GM12878 (cell line): ENCODE results near the gene RACK1. TPM values are rescaled to one million over a fixed set of nuclear protein-coding genes. Genes with fewer than 3 reads are reported as not detected.

Source experiments
- ATAC-seq: fragments of 200-7000 bp; cut with Tn5 transposase; 3 replicates; pipeline ENCODE4 v1.9.1; 2020; ENCODE audit warnings: mild to moderate bottlenecking, moderate library complexity
- BruUV-seq: library from RNA; stranded (reverse); fragments of 400-500 nt; replicated peaks from 2 replicates; lab custom pipeline; 2021; lab: Mats Ljungman, UMichigan
- CTCF ChIA-PET: fragments of 300-600 bp; sonication (Branson Sonifier 250); formaldehyde crosslinking; extraction: SDS; loops from one replicate; lab custom pipeline; 2021; ENCODE audit warnings: inconsistent platforms; lab: Yijun Ruan, JAX
- POLR2A ChIA-PET: fragments of 350-600 bp; formaldehyde crosslinking; extraction: SDS; loops from one replicate; lab custom pipeline; 2021; ENCODE audit warnings: inconsistent platforms; lab: Charles Lee
- RAD21 ChIA-PET: fragments of 300-600 bp; sonication (Branson Sonifier 250); formaldehyde crosslinking; loops from one replicate; lab custom pipeline; 2023; ENCODE audit warnings: antibody characterized with exemption; ENCODE audit not compliant: unreplicated experiment; lab: Charles Lee
- SMC1A ChIA-PET: fragments of 300-600 bp; sonication (Branson Sonifier 250); formaldehyde crosslinking; loops from one replicate; lab custom pipeline; 2023; ENCODE audit not compliant: unreplicated experiment, uncharacterized antibody; lab: Charles Lee
- DNase-seq: peaks from one replicate; pipeline ENCODE4 v3.0.0-alpha.2; 2011; ENCODE audit warnings: low read depth, low spot score
- FAIRE-seq: peaks from 3 replicates; lab custom pipeline; 2011; peaks lifted over from hg19 to GRCh38; lab: Jason Lieb, UNC
- H2AFZ ChIP-seq: 2 replicates; pipeline ENCODE4 v1.6.0; 2011; ENCODE audit warnings: low read depth, low read length, control low read depth; ENCODE audit not compliant: control insufficient read depth
- H3K27ac ChIP-seq: 2 replicates; pipeline ENCODE4 v1.5.1; 2011; ENCODE audit warnings: control low read depth; ENCODE audit not compliant: control insufficient read depth, insufficient read depth
- H3K27me3 ChIP-seq, 2 experiments: replicated peaks in 1 of 2; 2 replicates each; pipeline versions ENCODE4 v1.6.0 to v1.6.1; 2011; ENCODE audit warnings: low read length in 1 of 2; ENCODE audit not compliant: control insufficient read depth in 2 of 2, insufficient read depth in 2 of 2
- H3K36me3 ChIP-seq, 2 experiments: 2 replicates each; pipeline ENCODE4 v1.5.1; 2011; ENCODE audit warnings: low read length in 1 of 2; ENCODE audit not compliant: control insufficient read depth in 2 of 2, insufficient read depth in 2 of 2
- H3K4me1 ChIP-seq: 2 replicates; pipeline ENCODE4 v1.6.1; 2011; ENCODE audit warnings: mild to moderate bottlenecking, low read length, moderate library complexity, mixed read lengths; ENCODE audit not compliant: control insufficient read depth, insufficient read depth
- H3K4me2 ChIP-seq: 2 replicates; pipeline ENCODE4 v1.6.0; 2011; ENCODE audit warnings: control low read depth; ENCODE audit not compliant: control insufficient read depth, insufficient read depth
- H3K4me3 ChIP-seq: fragments of 200-600 bp; sonication (generic); 2 replicates; pipeline ENCODE4 v1.5.1; 2016
- H3K79me2 ChIP-seq: 2 replicates; pipeline ENCODE4 v1.6.0; 2011; ENCODE audit warnings: low read length; ENCODE audit not compliant: control insufficient read depth, insufficient read depth
- H3K9ac ChIP-seq: 2 replicates; pipeline ENCODE4 v1.8.0; 2011; ENCODE audit warnings: low read length, control low read depth, mixed read lengths; ENCODE audit not compliant: control insufficient read depth, insufficient read depth
- H3K9me3 ChIP-seq: replicated peaks from 3 replicates; pipeline ENCODE4 v1.5.1; 2011; ENCODE audit warnings: mild to moderate bottlenecking, low read length; ENCODE audit not compliant: control insufficient read depth, insufficient read depth
- H4K20me1 ChIP-seq: 2 replicates; pipeline ENCODE4 v1.6.0; 2011; ENCODE audit not compliant: control insufficient read depth, insufficient read depth
- ASH2L ChIP-seq: fragments of 300-600, 200-600 bp; sonication (generic); IDR thresholded peaks from 2 replicates; pipeline ENCODE4 v1.6.1; 2017; ENCODE audit warnings: low read depth, mild to moderate bottlenecking, borderline replicate concordance
- BRCA1 ChIP-seq: IDR thresholded peaks from 2 replicates; pipeline ENCODE4 v1.6.1; 2011; ENCODE audit warnings: low read depth, low read length, improper control_type of control experiment
- E4F1 ChIP-seq: fragments of 450-650 bp; IDR thresholded peaks from 2 replicates; pipeline ENCODE4 v1.6.1; 2018; ENCODE audit warnings: borderline replicate concordance, mild to moderate bottlenecking; ENCODE audit not compliant: partially characterized antibody
- EED ChIP-seq: sonication (generic); IDR thresholded peaks from 2 replicates; pipeline ENCODE4 v1.6.1; 2016; ENCODE audit warnings: antibody characterized with exemption, low read depth
- IRF5 ChIP-seq: fragments of 450-650 bp; IDR thresholded peaks from 2 replicates; pipeline ENCODE4 v1.6.1; 2017; ENCODE audit warnings: borderline replicate concordance
- NFXL1 ChIP-seq: fragments of 450-650 bp; IDR thresholded peaks from 2 replicates; pipeline ENCODE4 v1.6.1; 2017; ENCODE audit warnings: antibody characterized with exemption, mild to moderate bottlenecking, borderline replicate concordance
- NKRF ChIP-seq: fragments of 450-650 bp; conservative IDR thresholded peaks from 2 replicates; pipeline ENCODE4 v1.6.1; 2017; ENCODE audit warnings: mild to moderate bottlenecking, moderate library complexity
- SIN3A ChIP-seq: IDR thresholded peaks from 2 replicates; pipeline ENCODE4 v1.6.1; 2012; ENCODE audit warnings: low read depth, low read length, improper control_type of control experiment
- TCF7 ChIP-seq: IDR thresholded peaks from 2 replicates; pipeline ENCODE4 v1.6.1; 2014; ENCODE audit warnings: antibody characterized with exemption, borderline replicate concordance
- ZBTB33 ChIP-seq: fragments of 450-650 bp; IDR thresholded peaks from 2 replicates; pipeline ENCODE4 v1.6.1; 2017; ENCODE audit warnings: mild to moderate bottlenecking
- WGBS: methylation state at CpG from one replicate; pipeline ENCODE4 v1.1.6; 2016; ENCODE audit warnings: low lambda C conversion rate; ENCODE audit not compliant: insufficient replicate concordance, insufficient coverage; ENCODE audit errors: missing lambda C conversion rate; 5-methylcytosine and 5-hydroxymethylcytosine counted together
- in situ Hi-C: fragments of 300-500 bp; cut with MboI; formaldehyde crosslinking; loops from 9 replicates; pipeline ENCODE4 v1.14.3; 2018; ENCODE audit warnings: mixed read lengths
- intact Hi-C: fragments of 100-400 bp; cut with micrococcal nuclease; formaldehyde crosslinking; loops from one replicate; pipeline ENCODE4 v1.14.2; 2022; ENCODE audit not compliant: unreplicated experiment
- polyA plus RNA-seq, 11 experiments: library from polyadenylated mRNA; depleted of rRNA in 4 of 11; unstranded in 6 of 11; stranded (reverse) in 5 of 11; fragments of >200 nt; fragmentation: Nextera tagmentation in 4 of 11; fragmentation: Illumina TruSeq in 1 of 11; extraction: Ambion mirVana in 4 of 11; extraction: Trizol in 1 of 11; gene quantifications; 1 replicate in 1 of 11; 2 replicates in 10 of 11; pipeline versions ENCODE4 v1.2.1 to v1.2.3, GENCODE V29; 2011 to 2016; ENCODE audit warnings: inconsistent platforms in 2 of 11, missing spikeins in 2 of 11, low read depth in 1 of 11
- total RNA-seq, 4 experiments: library from RNA; depleted of rRNA in 3 of 4; stranded (reverse); fragments of >200 nt in 3 of 4; fragmentation: Illumina TruSeq in 1 of 4; extraction: Trizol in 1 of 4; gene quantifications; 2 replicates each; pipeline versions ENCODE4 v1.2.1 to v1.2.3, GENCODE V29; 2013 to 2021

RACK1 gene
- total and polyA plus RNA-seq, 10 of the 15 experiments (the other 5 are each of a cell fraction or from before 2014, with no cell fraction given): 1,365 to 6,584 (median 4,167) TPM

GRCh38 chr5:181189962-181190710 lies 53.6 kb downstream of the RACK1 start (continued):
- TF ChIP-seq IRF5 (no peak), EED (0 out of 2 replicates have a peak, but pooled peaks have one; percentile 6), TCF7 (no peak)
- TF ChIP-seq, all 136 proteins: peak for 5

- in situ Hi-C loops: loop anchor here (10.0 kb wide), 1 partner anchor 65 kb away; no protein-coding TSS in a partner anchor
- ATAC-seq: peak; percentile 7
- no peak for TF ChIP-seq ZBTB33
- 0 out of 2 replicates have a peak, but pooled peaks have one; percentile 17 for TF ChIP-seq EED
- TF ChIP-seq NKRF: 0 out of 2 replicates have a peak, but pooled peaks have one; percentile 26
- TF ChIP-seq SIN3A: 0 out of 2 replicates have a peak, but pooled peaks have one; percentile 29
- TF ChIP-seq ASH2L: 0 out of 2 replicates have a peak, but pooled peaks have one; percentile 45
- TF ChIP-seq BRCA1: no peak
- peak; percentile 89 for TF ChIP-seq E4F1
- no peak for TF ChIP-seq NFXL1
Measured at GRCh38 chr5:181189363-181189961, 54.2 kb downstream of the RACK1 start.

More at GRCh38 chr5:181189363-181189961, 54.2 kb downstream of the RACK1 start:
- no TSS peak for BruUV-seq
- WGBS: under 1% methylated on average over 41 of the region's 41 CpGs
- Histone ChIP-seq H2AFZ (peak overlapping the region; percentile 94), H4K20me1 (no peaks in the 10 kb centered on the region), H3K27me3 (no peaks in the 10 kb centered on the region), H3K27ac (peak overlapping the region; percentile 55), H3K9ac (peak overlapping the region; percentile 77), H3K36me3 (no peaks in the 10 kb centered on the region), H3K79me2 (no peaks in the 10 kb centered on the region; the same call in 1 of the 2 replicates), H3K4me1 (peaks cover 10% of the 10 kb centered on the region), H3K4me2 (peak overlapping the region; percentile 86), H3K9me3 (no peaks in the 10 kb centered on the region), H3K4me3 (peak overlapping the region; percentile 95)
- no peak for FAIRE-seq
- POLR2A ChIA-PET: interaction anchor here (1.5 to 4.5 kb wide), 11 partner anchors 10 to 381 kb away, joined by 3 to 41 read pairs (median 10); partner anchors contain the start of genes RACK1, TRIM41 and TRIM7
- no peak for DNase-seq
- SMC1A ChIA-PET: interaction anchor here (0.7 to 4.5 kb wide), 7 partner anchors 10 to 33 kb away, joined by 3 to 40 read pairs (median 6); partner anchors contain the start of genes TRIM41 and TRIM7
- CTCF ChIA-PET: interaction anchor here (0.7 to 7.6 kb wide), 11 partner anchors 9 to 386 kb away, joined by 3 to 96 read pairs (median 6); partner anchors contain the start of genes TRIM52 and TRIM7
- RAD21 ChIA-PET: interaction anchor here (0.7 to 6.9 kb wide), 9 partner anchors 10 to 72 kb away, joined by 3 to 72 read pairs (median 5); partner anchors contain the start of genes RACK1, TRIM41, TRIM52 and TRIM7
- intact Hi-C loops: loop anchor here (2.0 kb wide), 1 partner anchor 71 kb away; the partner anchor contains the start of gene TRIM52
